Glomerular endothelial cell (primary cell): Measurements from ENCODE around the gene GTPBP3. TPM values are rescaled to one million over a fixed set of nuclear protein-coding genes. Genes with fewer than 3 reads are reported as not detected.

ENCODE experiments used
- DNase-seq: peaks from one replicate; pipeline ENCODE4 v3.0.0-alpha.2; 2011; ENCODE audit warnings: low read depth, low spot score; ENCODE audit errors: extremely low read depth
- total RNA-seq: library from RNA; depleted of rRNA; stranded (reverse); fragments of >200 nt; gene quantifications from 2 replicates; pipeline ENCODE4 v1.2.3, GENCODE V29; 2015

The GTPBP3 gene
- total RNA-seq, 1 donor from 2014 or later: 34.1 TPM

- no peak for DNase-seq
Observed at GRCh38 chr19:17327654-17328516, 9.5 kb upstream of the GTPBP3 start.

GRCh38 chr19:17328517-17329365 lies 8.6 kb upstream of the GTPBP3 start:
- DNase-seq: no peak

- no peak for DNase-seq
Observed at GRCh38 chr19:17329366-17330261, 7.7 kb upstream of the GTPBP3 start.

GRCh38 chr19:17330262-17331044 lies 6.9 kb upstream of the GTPBP3 start:
- DNase-seq: no peak

- DNase-seq: no peak
Observed at GRCh38 chr19:17331045-17331558, 6.3 kb upstream of the GTPBP3 start.

- DNase-seq: no peak
Observed at GRCh38 chr19:17332360-17332676, 5.0 kb upstream of the GTPBP3 start.

- no peak for DNase-seq
Observed at GRCh38 chr19:17332677-17333581, 4.4 kb upstream of the GTPBP3 start.

- DNase-seq: no peak
Observed at GRCh38 chr19:17333611-17334413, 3.5 kb upstream of the GTPBP3 start.

- peak; percentile 85 for DNase-seq
Observed at GRCh38 chr19:17334414-17335409, 2.6 kb upstream of the GTPBP3 start, which contains the start of gene ANO8. Gene ANO8 (minus strand): TSS chr19:17334855. CDS start chr19:17334670, 185 bp downstream.

- no peak for DNase-seq
Observed at GRCh38 chr19:17335575-17335974, 1.8 kb upstream of the GTPBP3 start.

- DNase-seq: no peak
Observed at GRCh38 chr19:17337675-17338432, 501 bp downstream of the GTPBP3 start.

- DNase-seq: no peak
Observed at GRCh38 chr19:17338433-17339078, 1.2 kb downstream of the GTPBP3 start.

GRCh38 chr19:17339088-17339741 lies 1.9 kb downstream of the GTPBP3 start:
- DNase-seq: no peak

GRCh38 chr19:17340302-17340870 lies 3.0 kb downstream of the GTPBP3 start:
- DNase-seq: no peak
